Left renal cortex interstitium (tissue), 4 donors: Measurements from ENCODE around the gene UPP1. TPM values are rescaled to one million over a fixed set of nuclear protein-coding genes. Genes with fewer than 3 reads are reported as not detected.

Experiments
- DNase-seq, 4 donors: peaks; one replicate each; pipeline ENCODE4 v3.0.0-alpha.2; 2013; ENCODE audit warnings: low read depth in 4 of 4, low spot score in 2 of 4, missing footprints in 1 of 4
- polyA plus RNA-seq, 4 donors: library from polyadenylated mRNA; unstranded; fragments of 120-200 nt; gene quantifications; one replicate each; pipeline ENCODE4 v1.2.1, GENCODE V29; 2013; ENCODE audit not compliant: insufficient read length in 4 of 4

Gene UPP1
- polyA plus RNA-seq, 4 donors, result 11.7 to 15.4 (median 13.1) TPM

DNA sequence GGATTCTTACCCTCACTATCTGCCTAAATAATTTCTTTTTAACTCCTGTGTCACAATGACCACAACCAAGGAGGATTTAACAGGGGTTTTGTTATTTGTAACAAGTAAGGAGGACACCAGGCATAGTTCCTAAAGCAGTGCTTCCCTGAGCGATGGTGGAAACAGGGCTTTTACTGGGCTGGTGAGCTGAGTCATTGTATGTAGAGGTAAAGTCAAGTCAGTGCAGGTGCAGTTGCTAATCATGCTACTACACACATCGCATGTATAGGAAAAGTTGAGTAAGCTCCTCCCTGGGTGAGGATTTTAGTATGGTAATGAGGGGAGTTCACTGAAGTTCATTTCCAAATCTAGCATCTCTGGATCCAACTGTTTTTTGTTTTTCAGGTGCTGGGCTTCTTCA, 59.2 kb downstream of the UPP1 start:
- no peak for DNase-seq

DNA sequence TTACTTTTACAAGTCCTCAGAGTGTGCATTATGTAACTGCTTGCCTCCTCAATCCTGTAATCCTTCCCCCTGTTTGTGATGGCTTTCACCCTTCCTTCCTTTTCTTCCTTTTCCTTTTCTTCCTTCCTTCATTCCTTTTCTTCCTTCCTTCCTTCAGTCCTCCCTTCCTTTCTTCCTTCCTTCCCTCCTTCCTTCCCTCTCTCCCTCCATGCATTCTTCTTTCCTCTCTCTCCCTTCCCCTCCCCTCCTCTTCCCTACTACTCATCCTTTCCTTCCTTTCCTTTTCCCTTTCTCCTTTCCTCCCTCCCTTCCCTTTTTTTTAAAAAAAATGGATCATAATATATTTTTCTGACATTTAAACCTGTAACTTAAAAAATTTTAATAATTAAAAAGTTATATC, 60.0 kb downstream of the UPP1 start:
- no peak for DNase-seq

DNA sequence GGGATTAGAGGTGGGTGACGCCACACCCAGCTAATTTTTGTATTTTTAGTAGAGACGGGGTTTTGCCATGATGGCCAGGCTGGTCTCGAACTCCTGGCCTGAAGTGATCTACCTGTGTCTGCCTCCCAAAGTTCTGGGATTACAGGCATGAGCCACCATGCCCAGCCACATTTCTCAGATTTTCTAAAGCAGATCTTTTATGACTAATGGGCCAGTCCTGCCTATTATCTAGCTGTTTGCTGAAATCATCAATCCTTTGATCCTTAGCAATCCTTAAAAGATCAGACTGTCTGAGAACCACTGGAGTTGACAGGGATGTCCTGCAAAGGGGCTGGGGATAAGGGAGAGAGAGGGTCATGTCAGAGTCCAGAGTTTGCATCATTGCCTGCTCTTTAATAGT, 61.0 kb downstream of the UPP1 start:
- DNase-seq, result no peak

DNA sequence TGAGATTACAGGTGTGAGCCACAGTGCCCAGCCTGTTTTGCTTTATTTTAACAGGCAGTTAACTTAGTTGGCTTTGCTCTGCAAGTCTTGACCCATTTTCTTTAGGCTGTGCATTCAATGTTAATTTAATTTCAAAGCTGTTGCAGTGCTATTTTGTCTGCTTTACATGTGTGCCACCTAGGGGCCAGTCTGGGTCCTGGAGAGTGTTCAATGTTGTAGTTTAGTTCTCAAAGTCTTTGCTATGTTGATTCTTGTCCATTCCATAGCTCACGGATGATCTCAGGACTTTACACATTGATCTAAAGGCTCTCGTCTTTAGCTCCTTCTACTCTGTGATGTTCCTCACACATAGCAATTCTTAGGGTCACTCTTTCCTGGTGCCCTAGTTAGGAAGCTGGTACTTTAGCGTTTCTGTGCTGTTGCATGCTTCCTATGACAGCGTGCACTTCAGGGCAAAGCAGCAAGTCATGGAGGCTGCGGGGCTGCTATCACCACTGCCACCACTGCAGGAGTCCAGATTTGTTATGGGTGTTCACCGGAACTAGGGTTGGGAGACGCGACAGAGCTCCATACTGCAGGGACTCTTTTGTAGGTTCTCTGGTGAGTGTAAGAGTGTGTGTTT, 65.8 kb downstream of the UPP1 start:
- peak in 1 of 4 donors; percentile 20 for DNase-seq

Other genes with a start within 250 kb of the UPP1 start
- gene PKD1L1, start 140.8 kb upstream of the UPP1 start, polyA plus RNA-seq, result under 1 TPM; 0.14 to 0.27 (median 0.21) TPM
- 10 to 100 TPM; 15.3 to 28.2 (median 20.8) TPM for gene HUS1, start 109.7 kb upstream of the UPP1 start, polyA plus RNA-seq
- under 1 TPM in 3 of 4 donors, not detected in 1; 0.19 to 0.38 (median 0.27) TPM for gene SUN3, start 60.2 kb upstream of the UPP1 start, polyA plus RNA-seq
- gene C7orf57, start 53.7 kb upstream of the UPP1 start, polyA plus RNA-seq, result 1 to 10 TPM in 1 of 4 donors, under 1 TPM in 3; 0.68 to 1.4 (median 0.75) TPM
- 1 to 10 TPM in 2 of 4 donors, under 1 TPM in 2; 0.57 to 1.0 (median 0.89) TPM for gene ABCA13, start 82.2 kb downstream of the UPP1 start, polyA plus RNA-seq